ENCODE results near the gene MRPL42. TPM values are rescaled to one million over a fixed set of nuclear protein-coding genes. Genes with fewer than 3 reads are reported as not detected.

MRPL42 gene
- total RNA-seq, 6 experiments from 2014 or later: 25.8 to 44.5 (median 32.1) TPM

GRCh38 chr12:93533310-93533709 lies 66.0 kb downstream of the MRPL42 start:
- intact Hi-C loops (cut with DNase I): no loop called here
- Histone ChIP-seq H3K27ac (no peak overlapping the region), H3K9me3 (no peaks in the 10 kb centered on the region), H3K27me3 (no peaks in the 10 kb centered on the region), H3K4me1 (no peaks in the 10 kb centered on the region), H3K36me3 (no peaks in the 10 kb centered on the region), H3K4me3 (no peak overlapping the region)
- DNase-seq: no peak
- 75% methylated on average over 5 of the region's 5 CpGs for WGBS (ENCODE audit: insufficient coverage, low coverage, low lambda C conversion rate, missing lambda C conversion rate)
- ATAC-seq: no peak
- TF ChIP-seq CTCF (IDR thresholded peaks at IDR 0.05) (no peak), POLR2A (IDR thresholded peaks at IDR 0.05) (no peak)

GRCh38 chr12:93536111-93536765 lies 68.9 kb downstream of the MRPL42 start:
- TF ChIP-seq CTCF (IDR thresholded peaks at IDR 0.05) (no peak), POLR2A (IDR thresholded peaks at IDR 0.05) (no peak)
- no peak overlapping the region for H3K27ac ChIP-seq
- H3K9me3 ChIP-seq: no peaks in the 10 kb centered on the region
- ATAC-seq: no peak
- intact Hi-C loops (cut with DNase I): no loop called here
- H3K36me3 ChIP-seq: no peaks in the 10 kb centered on the region
- 50% methylated on average over 1 of the region's 2 CpGs for WGBS (ENCODE audit: insufficient coverage, low coverage, low lambda C conversion rate, missing lambda C conversion rate)
- H3K27me3 ChIP-seq: no peaks in the 10 kb centered on the region
- no peak for DNase-seq
- no peak overlapping the region for H3K4me3 ChIP-seq
- peaks cover 0 to 6% (median under 1%) of the 10 kb centered on the region in 4 donors for H3K4me1 ChIP-seq

- intact Hi-C loops (cut with DNase I): no loop called here
- no peak for DNase-seq
- no peak for ATAC-seq
- Histone ChIP-seq H3K4me1 (peaks cover 0 to 9% (median 2%) of the 10 kb centered on the region in 4 donors), H3K4me3 (no peak overlapping the region), H3K27me3 (no peaks in the 10 kb centered on the region), H3K9me3 (no peaks in the 10 kb centered on the region), H3K36me3 (no peaks in the 10 kb centered on the region), H3K27ac (no peak overlapping the region)
- TF ChIP-seq CTCF (IDR thresholded peaks at IDR 0.05): no peak
- TF ChIP-seq POLR2A (IDR thresholded peaks at IDR 0.05): no peak
- WGBS (ENCODE audit: insufficient coverage, low coverage, low lambda C conversion rate, missing lambda C conversion rate): 51% methylated on average over 5 of the region's 5 CpGs
Measured at GRCh38 chr12:93536766-93537488, 69.6 kb downstream of the MRPL42 start.

- TF ChIP-seq POLR2A (IDR thresholded peaks at IDR 0.05): no peak
- TF ChIP-seq CTCF (IDR thresholded peaks at IDR 0.05): no peak
- WGBS (ENCODE audit: insufficient coverage, low coverage, low lambda C conversion rate, missing lambda C conversion rate): 93% methylated on average over 5 of the region's 5 CpGs
- ATAC-seq: no peak
- no peak for DNase-seq
- H3K27ac ChIP-seq: no peak overlapping the region
- H3K36me3 ChIP-seq: no peaks in the 10 kb centered on the region
- H3K4me3 ChIP-seq: no peak overlapping the region
- H3K9me3 ChIP-seq: no peaks in the 10 kb centered on the region
- intact Hi-C loops (cut with DNase I): no loop called here
- H3K27me3 ChIP-seq: no peaks in the 10 kb centered on the region
- peaks cover 0 to 17% (median 6%) of the 10 kb centered on the region in 4 donors for H3K4me1 ChIP-seq
Measured at GRCh38 chr12:93537769-93538168, 70.5 kb downstream of the MRPL42 start.
